22Rv1 (cell line): Measurements from ENCODE around the gene SSR2.
"Not testable (repeated sequence)": the region's sequence is repeated elsewhere in the genome, so short reads cannot be mapped to it uniquely, and the experiment has no call there.

Experiments used
- H3K27ac ChIP-seq: fragments of 450-650 bp; 2 replicates; pipeline ENCODE4 v1.5.1; 2017
- CTCF ChIP-seq: fragments of 450-650 bp; IDR thresholded peaks from 2 replicates; pipeline ENCODE4 v1.5.1; 2017; ENCODE audit warnings: mild to moderate bottlenecking
- ZFX ChIP-seq: fragments of 450-650 bp; IDR thresholded peaks from 2 replicates; pipeline ENCODE4 v1.6.1; 2017; ENCODE audit warnings: antibody characterized with exemption, borderline replicate concordance

Gene SSR2

GRCh38 chr1:156052862-156053767 is 32.4 kb upstream of the SSR2 start:
- H3K27ac ChIP-seq = peak overlapping the region; percentile 100
- TF ChIP-seq CTCF (no peak), ZFX (no peak)

GRCh38 chr1:156051011-156051725 is 30.4 kb upstream of the SSR2 start:
- TF ChIP-seq ZFX (no peak), CTCF (no peak)

GRCh38 chr1:156050376-156050775 is 29.6 kb upstream of the SSR2 start:
- TF ChIP-seq ZFX (no peak), CTCF (no peak)
- H3K27ac ChIP-seq = no peak overlapping the region

More at GRCh38 chr1:156051011-156051725, 30.4 kb upstream of the SSR2 start:
- peak overlapping the region; percentile 100; the same call in 1 of the 2 replicates for H3K27ac ChIP-seq

GRCh38 chr1:156048663-156049258 is 28.0 kb upstream of the SSR2 start:
- H3K27ac ChIP-seq = no peak overlapping the region
- TF ChIP-seq ZFX = no peak
- no peak for TF ChIP-seq CTCF

GRCh38 chr1:156045076-156045475 is 24.3 kb upstream of the SSR2 start:
- TF ChIP-seq ZFX = no peak
- no peak for TF ChIP-seq CTCF
- no peak overlapping the region for H3K27ac ChIP-seq

- H3K27ac ChIP-seq = no peak overlapping the region
- TF ChIP-seq ZFX = no peak
- no peak for TF ChIP-seq CTCF
Observed at GRCh38 chr1:156042828-156043227, 22.1 kb upstream of the SSR2 start.

DNA sequence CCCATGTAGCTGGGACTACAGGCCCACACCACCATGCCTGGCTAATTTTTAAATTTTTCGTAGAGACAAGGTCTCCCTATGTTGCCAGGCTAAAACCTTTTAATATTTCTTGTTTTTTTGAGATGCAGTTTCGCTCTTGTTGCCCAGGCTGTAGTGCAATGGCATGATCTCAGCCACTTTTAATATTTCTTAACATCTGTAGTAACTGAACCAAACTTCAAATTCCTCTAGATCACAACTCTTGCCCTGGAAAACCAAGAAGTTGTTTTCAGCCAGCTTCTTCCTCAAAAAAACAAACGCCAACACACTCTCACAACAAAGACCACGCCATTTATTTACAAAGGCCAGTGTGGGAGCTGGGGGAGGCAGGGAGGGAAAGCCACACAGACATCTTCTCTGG is 14.2 kb upstream of the SSR2 start:
- H3K27ac ChIP-seq = not testable (repeated sequence)
